Dendritic cell treated with granulocyte-macrophage colony-stimulating factor and Interleukin-4, amounts not matched to agents 40 ng/mL and 50 ng/mL, for 4 days (primary cell): ENCODE data around the gene LYZL1.
"Not testable (repeated sequence)": the region's sequence is repeated elsewhere in the genome, so short reads cannot be mapped to it uniquely, and the experiment has no call there.

Source experiments
- H3K27ac Mint-ChIP-seq: one replicate; pipeline ENCODE4 v1.8.0; 2022; ENCODE audit warnings: mild to moderate bottlenecking, mixed read lengths
- H3K27me3 Mint-ChIP-seq: one replicate; pipeline ENCODE4 v1.8.0; 2022; ENCODE audit warnings: mild to moderate bottlenecking, mixed read lengths
- H3K36me3 Mint-ChIP-seq: one replicate; pipeline ENCODE4 v1.8.0; 2022; ENCODE audit warnings: low read depth, mixed read lengths
- H3K4me1 Mint-ChIP-seq: one replicate; pipeline ENCODE4 v1.8.0; 2022; ENCODE audit warnings: low read depth, mixed read lengths
- H3K4me3 Mint-ChIP-seq: one replicate; pipeline ENCODE4 v1.8.0; 2022; ENCODE audit warnings: mild to moderate bottlenecking, moderate library complexity, mixed read lengths
- H3K9me3 Mint-ChIP-seq: one replicate; pipeline ENCODE4 v1.8.0; 2022; ENCODE audit warnings: mixed read lengths
- intact Hi-C: fragments of 100-400 bp; cut with micrococcal nuclease; formaldehyde crosslinking; loops from one replicate; pipeline ENCODE4 v1.15.0; 2022

The LYZL1 gene

DNA sequence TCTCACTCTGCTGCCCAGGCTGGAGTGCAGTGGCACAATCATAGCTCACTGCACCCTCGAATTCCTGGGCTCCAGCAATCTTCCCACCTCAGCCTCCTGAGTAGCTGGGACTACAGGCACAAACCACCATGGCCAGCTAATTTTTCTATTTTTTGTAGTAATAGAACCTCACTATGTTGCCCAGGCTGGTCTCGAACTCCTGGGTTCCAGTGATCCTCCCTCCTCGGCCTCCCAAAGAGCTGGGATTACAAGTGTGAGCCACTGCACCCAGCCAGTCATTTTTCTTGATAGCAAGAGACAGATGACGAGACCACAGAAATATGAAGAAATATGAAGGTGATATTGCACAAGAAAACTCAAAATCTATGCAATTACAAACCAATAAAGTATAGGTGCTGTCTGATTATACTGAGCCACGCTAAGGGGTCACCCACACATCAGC, 31.8 kb downstream of the LYZL1 start:
- H3K4me1 Mint-ChIP-seq: peaks cover 20% of the 10 kb centered on the region
- H3K27ac Mint-ChIP-seq, H3K4me3 Mint-ChIP-seq, intact Hi-C loops, H3K36me3 Mint-ChIP-seq, H3K9me3 Mint-ChIP-seq: not testable (repeated sequence)
- H3K27me3 Mint-ChIP-seq: peaks cover 31% of the 10 kb centered on the region

- intact Hi-C loops: no loop called here
- Mint-ChIP-seq H3K4me3 (no peak overlapping the region), H3K36me3 (no peaks in the 10 kb centered on the region), H3K9me3 (no peaks in the 10 kb centered on the region), H3K27ac (no peak overlapping the region), H3K27me3 (peaks cover 31% of the 10 kb centered on the region), H3K4me1 (peaks cover 20% of the 10 kb centered on the region)
These were observed 32.8 kb downstream of the LYZL1 start for GRCh38 chr10:29321656-29322055.

DNA sequence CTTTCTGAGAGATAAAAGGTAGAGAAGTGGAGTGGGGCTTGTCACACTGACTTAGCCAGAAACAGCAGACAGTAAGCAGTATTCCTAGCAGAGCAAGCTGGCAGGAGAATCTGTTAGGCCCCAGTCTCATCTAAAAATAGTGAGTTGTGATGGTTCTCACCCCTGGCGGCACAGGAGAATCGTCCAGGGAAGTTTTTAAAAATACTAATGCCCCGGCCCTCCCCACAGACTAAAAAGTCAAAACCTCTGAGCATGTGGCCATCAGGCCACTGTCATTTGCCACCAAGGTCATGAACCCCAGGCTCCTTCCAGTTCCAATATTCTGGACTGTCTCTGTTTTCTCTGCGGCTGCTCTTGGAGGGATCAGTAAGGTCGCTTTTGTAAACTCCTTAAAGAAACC, 34.0 kb downstream of the LYZL1 start:
- H3K36me3 Mint-ChIP-seq: no peaks in the 10 kb centered on the region
- peaks cover 29% of the 10 kb centered on the region for H3K27me3 Mint-ChIP-seq
- H3K4me1 Mint-ChIP-seq: peaks cover 8% of the 10 kb centered on the region
- H3K4me3 Mint-ChIP-seq: no peak overlapping the region
- H3K27ac Mint-ChIP-seq: no peak overlapping the region
- no peaks in the 10 kb centered on the region for H3K9me3 Mint-ChIP-seq
- intact Hi-C loops: no loop called here

GRCh38 chr10:29323367-29323766, 34.5 kb downstream of the LYZL1 start:
- intact Hi-C loops: no loop called here
- Mint-ChIP-seq H3K4me3 (no peak overlapping the region), H3K36me3 (no peaks in the 10 kb centered on the region), H3K4me1 (peaks cover 4% of the 10 kb centered on the region), H3K27me3 (peaks cover 27% of the 10 kb centered on the region), H3K27ac (no peak overlapping the region), H3K9me3 (no peaks in the 10 kb centered on the region)

DNA sequence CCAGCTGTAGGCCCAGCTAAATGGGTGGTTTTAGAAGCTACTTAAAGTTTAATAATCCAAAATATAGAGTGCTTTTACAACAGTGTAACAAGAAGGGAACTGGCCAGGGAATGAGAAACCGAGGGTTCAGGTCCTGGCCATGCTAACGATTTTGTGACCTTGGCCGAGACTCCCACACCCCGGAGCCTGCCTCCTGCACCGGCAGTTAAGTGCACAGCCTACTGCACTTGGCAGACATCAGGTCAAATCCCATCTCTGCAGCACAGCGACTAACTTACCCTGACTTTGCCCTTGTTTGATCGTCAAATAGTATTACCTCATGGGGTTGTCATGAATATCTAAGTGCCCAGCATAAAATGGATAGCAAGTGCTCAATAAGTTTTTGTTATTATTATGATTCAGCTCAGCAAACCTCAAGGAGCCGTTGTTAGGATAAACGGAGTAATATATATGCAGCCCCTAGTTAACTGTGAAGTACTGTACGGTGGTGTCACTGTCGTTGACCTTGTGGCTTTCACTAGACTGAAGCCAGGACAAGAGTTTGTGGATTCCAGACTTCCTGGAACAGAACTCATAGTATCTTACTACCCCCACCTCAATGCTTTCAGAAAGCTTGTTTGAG, 35.5 kb downstream of the LYZL1 start:
- H3K4me1 Mint-ChIP-seq: no peaks in the 10 kb centered on the region
- no peak overlapping the region for H3K4me3 Mint-ChIP-seq
- no peak overlapping the region for H3K27ac Mint-ChIP-seq
- H3K36me3 Mint-ChIP-seq: no peaks in the 10 kb centered on the region
- peaks cover 17% of the 10 kb centered on the region for H3K27me3 Mint-ChIP-seq
- no peaks in the 10 kb centered on the region for H3K9me3 Mint-ChIP-seq
- intact Hi-C loops: no loop called here

DNA sequence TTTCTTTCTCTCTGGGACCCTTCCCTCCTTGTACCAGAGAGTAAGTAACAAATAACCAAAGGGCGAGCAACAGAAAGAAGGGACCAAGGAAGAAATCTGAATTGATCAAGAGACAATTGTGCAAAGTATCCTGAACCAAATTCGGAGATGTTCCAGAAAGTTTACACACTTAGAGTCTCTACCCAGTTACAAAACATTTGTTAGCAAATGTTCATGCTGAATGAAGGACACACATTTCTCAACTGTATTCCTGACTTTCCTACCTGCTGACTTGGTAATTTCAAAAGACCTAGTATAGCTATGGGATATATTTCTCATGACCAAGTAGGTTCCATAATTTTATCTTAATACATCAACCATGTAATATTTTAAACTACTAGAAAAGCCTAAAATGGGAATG, 37.4 kb downstream of the LYZL1 start:
- intact Hi-C loops: no loop called here
- H3K9me3 Mint-ChIP-seq: no peaks in the 10 kb centered on the region
- H3K4me1 Mint-ChIP-seq: no peaks in the 10 kb centered on the region
- no peaks in the 10 kb centered on the region for H3K36me3 Mint-ChIP-seq
- no peak overlapping the region for H3K4me3 Mint-ChIP-seq
- peaks cover 11% of the 10 kb centered on the region for H3K27me3 Mint-ChIP-seq
- no peak overlapping the region for H3K27ac Mint-ChIP-seq

DNA sequence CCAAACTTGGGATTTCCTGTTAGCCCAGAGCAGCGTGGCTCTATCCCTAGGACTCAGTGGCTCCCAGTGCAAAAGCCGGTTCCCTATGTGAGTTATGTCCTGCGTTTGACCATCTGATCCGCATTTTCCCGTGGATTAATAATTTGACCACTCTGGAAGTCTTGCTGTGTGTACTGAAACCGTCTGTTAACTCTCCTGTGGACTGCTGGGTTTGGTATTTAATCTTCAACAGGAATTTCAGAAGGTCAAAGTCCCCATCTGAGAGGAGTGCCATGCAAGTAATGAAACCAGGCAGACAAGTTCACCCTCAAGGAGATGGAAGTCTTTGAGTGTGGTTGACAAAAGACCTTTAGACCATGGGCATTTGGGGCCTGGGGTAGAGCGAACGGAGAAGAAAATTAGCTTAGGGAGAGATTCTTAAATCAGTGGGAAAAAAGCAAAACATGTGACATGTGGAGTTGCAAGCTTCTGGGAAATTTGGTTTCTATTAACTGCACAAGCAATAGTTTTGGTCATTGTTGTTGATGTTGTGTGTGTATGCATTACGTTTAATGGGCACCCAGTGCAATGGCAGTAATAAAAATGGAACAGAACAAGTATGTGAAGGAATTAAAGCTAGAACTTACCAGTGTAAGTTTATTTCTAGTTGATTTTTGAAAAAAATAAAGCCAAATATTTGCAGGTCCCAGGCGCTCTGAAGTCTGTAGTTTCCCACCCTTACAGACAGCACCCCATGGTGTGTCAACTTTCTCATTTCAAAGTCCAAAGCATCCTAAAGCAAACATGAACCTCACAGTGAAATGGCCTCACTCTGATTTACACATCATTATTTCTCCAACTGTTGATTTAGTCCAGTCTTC, 38.2 kb downstream of the LYZL1 start:
- no peak overlapping the region for H3K27ac Mint-ChIP-seq
- H3K36me3 Mint-ChIP-seq: no peaks in the 10 kb centered on the region
- H3K27me3 Mint-ChIP-seq: peaks cover 6% of the 10 kb centered on the region
- intact Hi-C loops: no loop called here
- H3K4me3 Mint-ChIP-seq: no peak overlapping the region
- H3K4me1 Mint-ChIP-seq: no peaks in the 10 kb centered on the region
- no peaks in the 10 kb centered on the region for H3K9me3 Mint-ChIP-seq

DNA sequence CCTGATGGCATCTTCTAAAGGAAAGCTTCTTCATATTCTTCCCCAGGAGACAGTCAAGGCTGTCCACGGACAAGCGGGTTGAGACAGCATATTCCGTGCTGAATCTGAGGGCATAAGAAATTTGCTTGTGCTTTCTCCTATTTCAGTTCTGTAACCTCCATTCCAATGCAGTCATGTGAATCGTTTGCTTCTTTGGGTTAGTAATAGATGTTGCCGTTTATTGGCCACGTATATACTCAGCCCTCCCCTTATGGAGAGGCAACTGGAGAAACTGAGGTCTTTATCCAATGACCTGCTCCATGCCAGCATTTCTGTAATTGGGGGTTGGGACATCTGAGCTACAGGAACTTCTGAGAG, 38.9 kb downstream of the LYZL1 start:
- intact Hi-C loops: no loop called here
- Mint-ChIP-seq H3K27ac (no peak overlapping the region), H3K9me3 (no peaks in the 10 kb centered on the region), H3K4me1 (no peaks in the 10 kb centered on the region), H3K36me3 (no peaks in the 10 kb centered on the region), H3K27me3 (peaks cover 6% of the 10 kb centered on the region), H3K4me3 (no peak overlapping the region)

DNA sequence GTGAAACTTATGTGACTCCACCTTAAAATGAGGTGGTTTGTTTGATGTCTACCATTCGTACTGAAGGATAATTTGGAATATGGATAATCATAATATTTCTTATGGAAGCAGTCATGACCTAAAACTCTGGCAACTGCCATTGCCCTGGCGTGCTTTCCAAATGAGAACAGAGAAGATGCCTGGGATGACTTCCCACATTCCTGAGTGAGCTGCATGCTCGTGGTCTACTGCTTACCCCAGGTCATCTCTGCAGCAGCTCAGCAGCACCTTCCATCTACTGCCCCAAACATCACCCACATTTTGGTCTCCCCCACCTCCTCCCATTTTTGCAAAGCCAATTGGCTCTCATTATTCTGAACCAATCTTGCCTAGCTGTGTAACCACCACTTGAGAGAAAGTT, 40.1 kb downstream of the LYZL1 start:
- Mint-ChIP-seq H3K27ac (no peak overlapping the region), H3K36me3 (no peaks in the 10 kb centered on the region), H3K4me1 (no peaks in the 10 kb centered on the region), H3K4me3 (no peak overlapping the region), H3K27me3 (peaks cover 3% of the 10 kb centered on the region), H3K9me3 (no peaks in the 10 kb centered on the region)
- intact Hi-C loops: no loop called here

DNA sequence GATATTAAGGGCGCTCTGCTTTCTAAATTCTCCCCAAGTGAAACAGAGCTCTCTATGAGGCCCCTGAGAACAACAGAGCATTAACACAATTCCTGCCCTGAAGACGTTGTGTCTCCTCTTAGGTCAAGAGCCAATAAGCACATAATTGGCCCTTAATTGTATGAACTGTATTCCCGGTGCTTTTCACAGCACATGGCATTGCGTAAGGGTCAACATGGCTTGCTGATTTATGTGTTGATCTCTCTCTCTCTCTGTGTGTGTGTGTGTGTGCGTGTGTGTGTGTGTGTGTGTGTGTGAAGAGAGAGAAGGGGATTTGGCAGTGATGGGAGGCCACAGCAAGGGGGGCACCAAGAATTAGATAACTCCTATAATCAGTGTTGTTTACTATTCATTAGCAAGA, 40.5 kb downstream of the LYZL1 start:
- Mint-ChIP-seq H3K4me3 (no peak overlapping the region), H3K36me3 (no peaks in the 10 kb centered on the region), H3K27me3 (peaks cover 3% of the 10 kb centered on the region), H3K9me3 (no peaks in the 10 kb centered on the region), H3K27ac (no peak overlapping the region), H3K4me1 (no peaks in the 10 kb centered on the region)
- intact Hi-C loops: no loop called here

GRCh38 chr10:29332061-29332760, 43.3 kb downstream of the LYZL1 start:
- Mint-ChIP-seq H3K4me1 (no peaks in the 10 kb centered on the region), H3K27ac (no peak overlapping the region)

DNA sequence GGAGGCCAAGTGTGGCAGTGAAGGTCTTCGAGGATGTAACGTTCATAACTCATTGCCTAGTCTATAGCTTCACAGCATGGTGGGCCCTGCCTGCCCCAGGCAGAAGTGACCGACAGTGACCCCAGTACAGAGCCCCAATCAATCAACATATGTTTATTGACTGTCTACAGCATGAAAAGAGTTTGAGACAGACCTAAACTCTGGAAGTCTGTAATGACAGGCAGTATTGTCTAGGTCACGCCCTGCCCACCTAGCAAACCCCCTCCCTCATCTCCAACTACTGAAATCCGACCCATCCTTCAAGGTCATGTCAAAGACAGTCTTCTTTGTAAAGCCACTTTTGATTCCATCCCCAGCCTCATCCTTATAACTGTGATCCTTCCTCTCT, 43.9 kb downstream of the LYZL1 start:
- Mint-ChIP-seq H3K36me3 (no peaks in the 10 kb centered on the region), H3K4me1 (no peaks in the 10 kb centered on the region), H3K27ac (no peak overlapping the region), H3K9me3 (no peaks in the 10 kb centered on the region), H3K4me3 (no peak overlapping the region), H3K27me3 (no peaks in the 10 kb centered on the region)
- intact Hi-C loops: no loop called here

More at GRCh38 chr10:29332061-29332760, 43.3 kb downstream of the LYZL1 start:
- Mint-ChIP-seq H3K36me3 (no peaks in the 10 kb centered on the region), H3K27me3 (no peaks in the 10 kb centered on the region), H3K4me3 (no peak overlapping the region), H3K9me3 (no peaks in the 10 kb centered on the region)
- intact Hi-C loops: no loop called here

GRCh38 chr10:29337526-29337925, 48.7 kb downstream of the LYZL1 start:
- H3K27ac Mint-ChIP-seq, H3K4me1 Mint-ChIP-seq, intact Hi-C loops, H3K36me3 Mint-ChIP-seq, H3K4me3 Mint-ChIP-seq, H3K27me3 Mint-ChIP-seq, H3K9me3 Mint-ChIP-seq: not testable (repeated sequence)

- no peaks in the 10 kb centered on the region for H3K36me3 Mint-ChIP-seq
- H3K4me3 Mint-ChIP-seq: no peak overlapping the region
- peaks cover 10% of the 10 kb centered on the region for H3K9me3 Mint-ChIP-seq
- peaks cover 15% of the 10 kb centered on the region for H3K4me1 Mint-ChIP-seq
- intact Hi-C loops: no loop called here
- H3K27me3 Mint-ChIP-seq: peaks cover 4% of the 10 kb centered on the region
- no peak overlapping the region for H3K27ac Mint-ChIP-seq
These were observed 54.8 kb downstream of the LYZL1 start for GRCh38 chr10:29343607-29344038.
